Activated T-helper 17 cell treated with anti-CD3 and anti-CD28 coated beads, Interleukin-2, amount 50 U/mL, for 72 hours (primary cell): Measurements from ENCODE around the gene DNAH3. TPM values are rescaled to one million over a fixed set of nuclear protein-coding genes. Genes with fewer than 3 reads are reported as not detected.
"Not testable (repeated sequence)": the region's sequence is repeated elsewhere in the genome, so short reads cannot be mapped to it uniquely, and the experiment has no call there.

Experiments
- ATAC-seq: fragments of 150-1000 bp; cut with Tn5 transposase; replicated peaks from 2 replicates; pipeline ENCODE4 v1.10.0; 2021; ENCODE audit warnings: mild to moderate bottlenecking, moderate library complexity
- H3K27ac Mint-ChIP-seq: one replicate; pipeline ENCODE4 v1.8.0; 2022; ENCODE audit warnings: mixed read lengths
- H3K27me3 Mint-ChIP-seq: one replicate; pipeline ENCODE4 v1.8.0; 2022; ENCODE audit warnings: mixed read lengths
- H3K36me3 Mint-ChIP-seq: one replicate; pipeline ENCODE4 v1.8.0; 2022; ENCODE audit warnings: low read depth, mild to moderate bottlenecking, mixed read lengths
- H3K4me1 Mint-ChIP-seq: one replicate; pipeline ENCODE4 v1.8.0; 2022; ENCODE audit warnings: mixed read lengths
- H3K4me3 Mint-ChIP-seq: one replicate; pipeline ENCODE4 v1.8.0; 2022; ENCODE audit warnings: mild to moderate bottlenecking, mixed read lengths
- H3K9me3 Mint-ChIP-seq: one replicate; pipeline ENCODE4 v1.8.0; 2022; ENCODE audit warnings: mixed read lengths
- total RNA-seq, 2 donors: library from RNA; stranded (reverse); gene quantifications; one replicate each; pipeline ENCODE4 v1.2.3, GENCODE V29; 2022

DNAH3 gene
- total RNA-seq, 2 donors from 2014 or later, result 0.11 TPM

GRCh38 chr16:21053590-21053989 lies 97.1 kb downstream of the DNAH3 start:
- Mint-ChIP-seq H3K27ac (no peak overlapping the region), H3K9me3 (no peaks in the 10 kb centered on the region), H3K4me3 (no peak overlapping the region), H3K4me1 (no peaks in the 10 kb centered on the region), H3K36me3 (no peaks in the 10 kb centered on the region), H3K27me3 (peaks cover 36% of the 10 kb centered on the region)
- ATAC-seq, result no peak

- H3K4me3 Mint-ChIP-seq, H3K4me1 Mint-ChIP-seq: not testable (repeated sequence)
- H3K27me3 Mint-ChIP-seq, result peaks cover 21% of the 10 kb centered on the region
Measured at GRCh38 chr16:21048091-21048912, 102.3 kb downstream of the DNAH3 start.

GRCh38 chr16:21038197-21038596 lies 112.4 kb downstream of the DNAH3 start:
- H3K36me3 Mint-ChIP-seq, result no peaks in the 10 kb centered on the region
- no peaks in the 10 kb centered on the region for H3K4me1 Mint-ChIP-seq
- no peaks in the 10 kb centered on the region for H3K9me3 Mint-ChIP-seq
- no peaks in the 10 kb centered on the region for H3K27me3 Mint-ChIP-seq
- no peak overlapping the region for H3K4me3 Mint-ChIP-seq
- no peak for ATAC-seq
- no peak overlapping the region for H3K27ac Mint-ChIP-seq

More at GRCh38 chr16:21048091-21048912, 102.3 kb downstream of the DNAH3 start:
- not testable (repeated sequence) for H3K9me3 Mint-ChIP-seq, H3K27ac Mint-ChIP-seq, ATAC-seq, H3K36me3 Mint-ChIP-seq

GRCh38 chr16:21037736-21038135 lies 112.9 kb downstream of the DNAH3 start:
- Mint-ChIP-seq H3K27me3 (no peaks in the 10 kb centered on the region), H3K36me3 (no peaks in the 10 kb centered on the region), H3K4me3 (no peak overlapping the region), H3K4me1 (no peaks in the 10 kb centered on the region), H3K27ac (no peak overlapping the region), H3K9me3 (no peaks in the 10 kb centered on the region)
- ATAC-seq, result no peak

GRCh38 chr16:21037168-21037567 lies 113.5 kb downstream of the DNAH3 start:
- H3K9me3 Mint-ChIP-seq, result no peaks in the 10 kb centered on the region

GRCh38 chr16:21036471-21036870 lies 114.2 kb downstream of the DNAH3 start:
- Mint-ChIP-seq H3K9me3 (no peaks in the 10 kb centered on the region), H3K4me3 (no peak overlapping the region), H3K27me3 (no peaks in the 10 kb centered on the region), H3K36me3 (no peaks in the 10 kb centered on the region), H3K27ac (no peak overlapping the region), H3K4me1 (no peaks in the 10 kb centered on the region)
- ATAC-seq, result no peak

More at GRCh38 chr16:21037168-21037567, 113.5 kb downstream of the DNAH3 start:
- Mint-ChIP-seq H3K27me3 (no peaks in the 10 kb centered on the region), H3K27ac (no peak overlapping the region), H3K4me3 (no peak overlapping the region), H3K4me1 (no peaks in the 10 kb centered on the region), H3K36me3 (no peaks in the 10 kb centered on the region)
- no peak for ATAC-seq

- no peaks in the 10 kb centered on the region for H3K9me3 Mint-ChIP-seq
- no peaks in the 10 kb centered on the region for H3K27me3 Mint-ChIP-seq
- no peaks in the 10 kb centered on the region for H3K4me1 Mint-ChIP-seq
- no peak overlapping the region for H3K27ac Mint-ChIP-seq
- no peak overlapping the region for H3K4me3 Mint-ChIP-seq
- H3K36me3 Mint-ChIP-seq, result no peaks in the 10 kb centered on the region
- ATAC-seq, result no peak
Measured at GRCh38 chr16:21033704-21034103, 116.9 kb downstream of the DNAH3 start.

GRCh38 chr16:21033264-21033663 lies 117.4 kb downstream of the DNAH3 start:
- no peaks in the 10 kb centered on the region for H3K4me1 Mint-ChIP-seq
- H3K27me3 Mint-ChIP-seq, result no peaks in the 10 kb centered on the region
- H3K9me3 Mint-ChIP-seq, result no peaks in the 10 kb centered on the region
- ATAC-seq, result no peak
- H3K36me3 Mint-ChIP-seq, result no peaks in the 10 kb centered on the region
- H3K4me3 Mint-ChIP-seq, result no peak overlapping the region
- H3K27ac Mint-ChIP-seq, result no peak overlapping the region

GRCh38 chr16:21028728-21029127 lies 121.9 kb downstream of the DNAH3 start:
- no peaks in the 10 kb centered on the region for H3K9me3 Mint-ChIP-seq
- no peak for ATAC-seq
- no peaks in the 10 kb centered on the region for H3K27me3 Mint-ChIP-seq
- no peak overlapping the region for H3K4me3 Mint-ChIP-seq
- H3K27ac Mint-ChIP-seq, result no peak overlapping the region
- peaks cover 4% of the 10 kb centered on the region for H3K4me1 Mint-ChIP-seq
- no peaks in the 10 kb centered on the region for H3K36me3 Mint-ChIP-seq

- peaks cover 4% of the 10 kb centered on the region for H3K4me1 Mint-ChIP-seq
- no peak for ATAC-seq
- no peak overlapping the region for H3K27ac Mint-ChIP-seq
- H3K27me3 Mint-ChIP-seq, result no peaks in the 10 kb centered on the region
- no peaks in the 10 kb centered on the region for H3K36me3 Mint-ChIP-seq
- no peak overlapping the region for H3K4me3 Mint-ChIP-seq
- no peaks in the 10 kb centered on the region for H3K9me3 Mint-ChIP-seq
Measured at GRCh38 chr16:21026846-21027245, 123.8 kb downstream of the DNAH3 start.

GRCh38 chr16:21023509-21024202 lies 127.0 kb downstream of the DNAH3 start:
- H3K27me3 Mint-ChIP-seq, result no peaks in the 10 kb centered on the region
- peak overlapping the region; percentile 7 for H3K4me3 Mint-ChIP-seq
- peak; percentile 40 for ATAC-seq
- H3K9me3 Mint-ChIP-seq, result no peaks in the 10 kb centered on the region
- no peaks in the 10 kb centered on the region for H3K36me3 Mint-ChIP-seq
- H3K4me1 Mint-ChIP-seq, result peaks cover 4% of the 10 kb centered on the region
- H3K27ac Mint-ChIP-seq, result no peak overlapping the region

GRCh38 chr16:21021316-21021715 lies 129.3 kb downstream of the DNAH3 start:
- ATAC-seq, result no peak
- H3K4me1 Mint-ChIP-seq, result peaks cover 4% of the 10 kb centered on the region
- H3K27me3 Mint-ChIP-seq, result peaks cover 4% of the 10 kb centered on the region
- no peaks in the 10 kb centered on the region for H3K36me3 Mint-ChIP-seq
- no peak overlapping the region for H3K4me3 Mint-ChIP-seq
- no peak overlapping the region for H3K27ac Mint-ChIP-seq
- H3K9me3 Mint-ChIP-seq, result no peaks in the 10 kb centered on the region

- H3K9me3 Mint-ChIP-seq, result peaks cover 5% of the 10 kb centered on the region
- no peaks in the 10 kb centered on the region for H3K36me3 Mint-ChIP-seq
- no peaks in the 10 kb centered on the region for H3K4me1 Mint-ChIP-seq
- no peak overlapping the region for H3K27ac Mint-ChIP-seq
- no peak overlapping the region for H3K4me3 Mint-ChIP-seq
- ATAC-seq, result no peak
- peaks cover 23% of the 10 kb centered on the region for H3K27me3 Mint-ChIP-seq
Measured at GRCh38 chr16:21009815-21010214, 140.8 kb downstream of the DNAH3 start.

GRCh38 chr16:21005008-21005407 lies 145.6 kb downstream of the DNAH3 start:
- H3K27ac Mint-ChIP-seq, result no peak overlapping the region
- H3K9me3 Mint-ChIP-seq, result no peaks in the 10 kb centered on the region
- no peaks in the 10 kb centered on the region for H3K4me1 Mint-ChIP-seq
- ATAC-seq, result no peak
- no peaks in the 10 kb centered on the region for H3K36me3 Mint-ChIP-seq
- peaks cover 16% of the 10 kb centered on the region for H3K27me3 Mint-ChIP-seq
- no peak overlapping the region for H3K4me3 Mint-ChIP-seq

GRCh38 chr16:21001262-21001661 lies 149.4 kb downstream of the DNAH3 start:
- Mint-ChIP-seq H3K4me1 (no peaks in the 10 kb centered on the region), H3K27me3 (peaks cover 12% of the 10 kb centered on the region), H3K9me3 (no peaks in the 10 kb centered on the region), H3K36me3 (no peaks in the 10 kb centered on the region), H3K27ac (no peak overlapping the region), H3K4me3 (no peak overlapping the region)
- peak; percentile 56 for ATAC-seq
